ENCODE measurements around the gene UNC45A. TPM values are rescaled to one million over a fixed set of nuclear protein-coding genes. Genes with fewer than 3 reads are reported as not detected.

The UNC45A gene
- total RNA-seq, 2 donors from 2014 or later: 52.2 to 70.1 TPM

- no peak for DNase-seq (ENCODE audit: low spot score)
- Histone ChIP-seq H3K4me1 (replicated peaks) (peaks cover 9% of the 10 kb centered on the region), H3K4me3 (no peak overlapping the region), H3K36me3 (peaks cover 7 to 8% of the 10 kb centered on the region in 2 donors), H3K9me3 (no peaks in the 10 kb centered on the region), H3K27me3 (replicated peaks; ENCODE audit: insufficient read depth) (no peaks in the 10 kb centered on the region), H3K27ac (no peak overlapping the region)
- WGBS: 96% methylated on average over 9 of the region's 9 CpGs
- TF ChIP-seq CTCF (IDR thresholded peaks at IDR 0.05) (no peak), POLR2A (IDR thresholded peaks at IDR 0.05) (no peak), POLR2AphosphoS5 (IDR thresholded peaks at IDR 0.05) (no peak)
- intact Hi-C loops (cut with DNase I): no loop called here
These were observed 30.3 kb upstream of the UNC45A start for GRCh38 chr15:90904746-90905145.

- Histone ChIP-seq H3K27ac (no peak overlapping the region), H3K9me3 (no peaks in the 10 kb centered on the region), H3K4me1 (replicated peaks) (peaks cover 9% of the 10 kb centered on the region), H3K36me3 (peaks cover 8 to 12% of the 10 kb centered on the region in 2 donors), H3K4me3 (no peak overlapping the region), H3K27me3 (replicated peaks; ENCODE audit: insufficient read depth) (no peaks in the 10 kb centered on the region)
- intact Hi-C loops (cut with DNase I): no loop called here
- DNase-seq (ENCODE audit: low spot score): no peak
- TF ChIP-seq POLR2AphosphoS5 (IDR thresholded peaks at IDR 0.05): no peak
- TF ChIP-seq CTCF (IDR thresholded peaks at IDR 0.05): no peak
- no peak for TF ChIP-seq POLR2A (IDR thresholded peaks at IDR 0.05)
- 94% methylated on average over 26 of the region's 28 CpGs for WGBS
These were observed 29.5 kb upstream of the UNC45A start for GRCh38 chr15:90905306-90906180.

- Histone ChIP-seq H3K4me3 (no peak overlapping the region), H3K9me3 (no peaks in the 10 kb centered on the region), H3K36me3 (peaks cover 16 to 19% of the 10 kb centered on the region in 2 donors), H3K27me3 (replicated peaks; ENCODE audit: insufficient read depth) (no peaks in the 10 kb centered on the region), H3K27ac (no peak overlapping the region), H3K4me1 (replicated peaks) (peaks cover 9% of the 10 kb centered on the region)
- DNase-seq (ENCODE audit: low spot score): no peak
- intact Hi-C loops (cut with DNase I): no loop called here
- no peak for TF ChIP-seq CTCF (IDR thresholded peaks at IDR 0.05)
- TF ChIP-seq POLR2AphosphoS5 (IDR thresholded peaks at IDR 0.05): no peak
- TF ChIP-seq POLR2A (IDR thresholded peaks at IDR 0.05): no peak
- WGBS: 93% methylated on average over 10 of the region's 11 CpGs
These were observed 28.8 kb upstream of the UNC45A start for GRCh38 chr15:90906181-90906849.

- H3K9me3 ChIP-seq: no peaks in the 10 kb centered on the region
- H3K4me1 ChIP-seq (replicated peaks): peaks cover 9% of the 10 kb centered on the region
- H3K27ac ChIP-seq: no peak overlapping the region
- intact Hi-C loops (cut with DNase I): no loop called here
- TF ChIP-seq POLR2AphosphoS5 (IDR thresholded peaks at IDR 0.05) (no peak), POLR2A (IDR thresholded peaks at IDR 0.05) (no peak), CTCF (IDR thresholded peaks at IDR 0.05) (no peak)
- H3K4me3 ChIP-seq: no peak overlapping the region
- no peaks in the 10 kb centered on the region for H3K27me3 ChIP-seq (replicated peaks; ENCODE audit: insufficient read depth)
- no peak for DNase-seq (ENCODE audit: low spot score)
- 87% methylated on average over 15 of the region's 15 CpGs for WGBS
- H3K36me3 ChIP-seq: peaks cover 24% of the 10 kb centered on the region in 2 donors
These were observed 27.9 kb upstream of the UNC45A start for GRCh38 chr15:90907051-90907660.

All from prostate gland (tissue), 2 donors.